ENCODE data around the gene TMEM26.

The TMEM26 gene

GRCh38 chr10:61460835-61461234 lies 7.7 kb upstream of the TMEM26 start:
- DNase-seq (ENCODE audit: low read depth in 2 of 2), result no peak

DNA sequence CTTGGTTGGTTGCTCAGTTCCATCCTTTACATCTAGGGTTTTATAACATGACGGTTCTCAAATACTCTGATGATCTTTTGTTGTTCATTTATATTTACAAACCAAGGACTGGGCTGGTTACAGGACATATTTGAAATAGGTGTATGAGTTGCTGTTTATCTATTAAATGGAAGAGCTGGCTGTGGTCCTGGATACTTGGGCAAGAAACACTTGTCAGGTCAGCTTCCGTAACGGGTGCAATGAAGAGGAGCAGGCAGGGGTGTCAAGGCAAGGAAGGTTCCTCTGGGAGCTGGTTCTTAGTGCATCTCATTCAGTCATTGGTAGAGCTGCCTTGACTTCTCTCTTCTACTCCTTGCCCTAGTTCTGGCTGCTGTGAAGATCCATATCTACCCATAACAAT lies 4.8 kb upstream of the TMEM26 start:
- no peak for DNase-seq (ENCODE audit: low read depth in 2 of 2)

- DNase-seq (ENCODE audit: low read depth in 2 of 2), result no peak
These were observed 3.1 kb upstream of the TMEM26 start for GRCh38 chr10:61456095-61456789.

DNA sequence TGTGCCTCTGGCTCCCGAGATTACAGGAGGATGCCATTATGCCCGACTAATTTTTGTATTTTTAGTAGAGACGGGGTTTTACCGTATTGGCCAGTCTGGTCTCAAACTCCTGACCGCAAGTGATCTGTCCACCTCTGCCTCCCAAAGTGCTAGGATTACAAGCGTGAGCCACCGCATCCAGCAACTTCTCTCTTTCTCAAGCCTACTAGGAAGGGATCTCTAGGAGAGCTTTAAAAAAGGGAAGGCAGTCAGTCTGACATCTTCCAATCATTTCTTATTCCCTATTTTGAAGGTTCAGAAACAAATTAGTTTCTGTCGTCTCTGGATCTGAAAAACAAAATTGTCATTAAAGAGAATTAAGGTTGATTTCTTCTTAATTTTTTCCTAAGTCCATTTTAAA lies 2.5 kb upstream of the TMEM26 start:
- no peak for DNase-seq (ENCODE audit: low read depth in 2 of 2)

GRCh38 chr10:61454541-61454940 lies 1.4 kb upstream of the TMEM26 start:
- DNase-seq (ENCODE audit: low read depth in 2 of 2), result no peak

DNA sequence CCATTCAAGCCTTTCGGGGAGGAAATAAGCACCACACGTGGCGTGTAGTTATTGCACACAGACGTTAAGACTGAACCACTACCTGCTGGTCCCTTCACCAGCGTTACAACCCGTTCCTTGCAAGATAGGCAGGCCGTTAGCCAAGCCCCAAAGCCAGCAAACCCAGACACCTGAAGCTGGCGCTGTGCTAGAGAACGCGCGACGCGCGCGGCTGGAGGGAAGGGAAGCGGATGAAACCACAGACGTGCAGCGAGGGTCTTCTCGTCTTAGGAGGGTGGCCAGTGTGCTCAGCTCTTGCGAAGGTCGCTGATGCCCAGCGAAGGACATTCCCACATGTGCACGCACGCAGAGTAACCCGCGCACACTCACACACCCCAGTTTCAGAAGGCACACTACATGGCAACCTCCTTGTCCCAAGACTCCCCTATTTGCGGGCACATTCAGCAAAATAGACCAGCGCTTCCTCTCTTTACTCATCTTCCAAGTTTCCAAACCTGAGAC lies 980 bp downstream of the TMEM26 start:
- no peak for DNase-seq (ENCODE audit: low read depth in 2 of 2)

GRCh38 chr10:61451357-61451756 lies 1.8 kb downstream of the TMEM26 start:
- no peak for DNase-seq (ENCODE audit: low read depth in 2 of 2)

DNA sequence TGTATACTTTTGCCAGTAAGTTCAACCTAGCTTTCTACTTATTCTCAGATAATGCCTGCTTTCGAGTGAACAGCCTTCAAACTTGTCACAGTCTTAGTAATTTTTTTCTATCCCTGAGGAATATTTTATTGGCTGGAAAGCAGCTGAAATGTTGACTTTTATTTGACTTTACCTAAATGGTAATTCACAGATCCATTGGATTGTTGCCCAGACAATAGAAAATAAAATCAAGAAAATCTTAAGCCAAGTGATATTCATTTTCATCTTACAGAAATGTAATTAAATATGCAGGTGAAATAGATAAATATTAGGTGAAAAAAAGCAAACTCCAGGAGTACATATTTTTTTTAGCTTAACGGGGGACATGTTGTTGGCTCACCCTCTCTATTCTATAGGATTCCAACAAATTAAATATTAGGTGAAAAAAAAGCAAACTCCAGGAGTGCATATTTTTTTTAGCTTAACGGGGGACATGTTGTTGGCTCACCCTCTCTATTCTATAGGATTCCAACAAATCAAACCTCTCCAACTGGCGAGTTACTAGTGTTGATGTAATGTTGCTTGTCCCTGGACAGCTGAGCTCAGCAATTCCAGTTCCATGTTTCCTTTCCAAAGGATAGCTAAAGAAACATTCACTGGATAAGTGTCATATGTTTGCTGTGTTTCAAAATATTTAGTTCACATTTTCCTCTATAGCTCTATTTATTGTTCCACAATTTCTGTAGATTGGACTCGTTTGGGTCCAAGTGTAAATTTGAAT lies 4.2 kb downstream of the TMEM26 start:
- DNase-seq (ENCODE audit: low read depth in 2 of 2), result no peak

DNA sequence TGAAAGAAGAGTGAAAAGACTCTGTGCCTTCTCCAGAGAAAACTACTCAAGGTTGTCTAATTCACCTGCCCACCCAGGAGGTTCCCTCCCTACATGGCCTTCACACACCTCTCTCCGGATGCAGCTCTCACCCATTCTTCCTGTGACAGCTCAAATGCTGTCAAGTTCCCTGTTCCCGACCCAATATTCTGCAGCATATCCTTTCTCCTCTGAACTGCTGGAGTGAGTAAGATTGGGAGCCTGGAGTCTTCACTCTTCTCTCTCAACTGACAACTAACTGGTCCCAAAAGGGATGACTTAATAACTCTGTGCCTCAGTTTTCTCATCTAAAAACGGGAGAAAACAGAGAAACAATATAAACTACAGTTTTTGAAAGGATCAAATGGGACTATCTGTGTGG lies 5.1 kb downstream of the TMEM26 start:
- DNase-seq (ENCODE audit: low read depth in 2 of 2), result no peak

- DNase-seq (ENCODE audit: low read depth in 2 of 2), result no peak
These were observed 14.0 kb downstream of the TMEM26 start for GRCh38 chr10:61439058-61439609.

GRCh38 chr10:61438141-61438988 lies 14.8 kb downstream of the TMEM26 start:
- DNase-seq (ENCODE audit: low read depth in 2 of 2), result no peak

DNA sequence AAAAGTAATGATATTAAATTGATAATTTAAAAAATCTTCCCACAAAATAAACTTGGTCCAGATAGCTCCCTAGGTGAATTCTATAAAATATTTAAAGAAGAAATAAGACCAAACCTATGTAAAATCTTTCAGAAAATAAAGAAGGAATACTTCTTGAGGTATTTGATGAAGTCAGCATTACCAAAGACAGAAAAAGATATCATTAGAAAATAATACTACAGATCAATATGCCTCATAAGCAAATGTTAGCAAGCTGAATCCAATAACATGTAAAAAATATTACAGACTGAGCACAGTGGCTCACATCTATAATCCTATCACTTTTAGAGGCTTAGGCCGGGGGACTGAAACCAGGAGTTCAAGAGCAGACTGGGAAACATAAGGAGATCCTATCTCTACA lies 30.0 kb downstream of the TMEM26 start:
- DNase-seq (ENCODE audit: low read depth in 2 of 2), result no peak

- DNase-seq (ENCODE audit: low read depth in 2 of 2), result no peak
These were observed 35.5 kb downstream of the TMEM26 start for GRCh38 chr10:61417661-61418060.

GRCh38 chr10:61415824-61416223 lies 37.4 kb downstream of the TMEM26 start:
- no peak for DNase-seq (ENCODE audit: low read depth in 2 of 2)

- DNase-seq (ENCODE audit: low read depth in 2 of 2), result no peak
These were observed 41.5 kb downstream of the TMEM26 start for GRCh38 chr10:61411706-61412105.

DNA sequence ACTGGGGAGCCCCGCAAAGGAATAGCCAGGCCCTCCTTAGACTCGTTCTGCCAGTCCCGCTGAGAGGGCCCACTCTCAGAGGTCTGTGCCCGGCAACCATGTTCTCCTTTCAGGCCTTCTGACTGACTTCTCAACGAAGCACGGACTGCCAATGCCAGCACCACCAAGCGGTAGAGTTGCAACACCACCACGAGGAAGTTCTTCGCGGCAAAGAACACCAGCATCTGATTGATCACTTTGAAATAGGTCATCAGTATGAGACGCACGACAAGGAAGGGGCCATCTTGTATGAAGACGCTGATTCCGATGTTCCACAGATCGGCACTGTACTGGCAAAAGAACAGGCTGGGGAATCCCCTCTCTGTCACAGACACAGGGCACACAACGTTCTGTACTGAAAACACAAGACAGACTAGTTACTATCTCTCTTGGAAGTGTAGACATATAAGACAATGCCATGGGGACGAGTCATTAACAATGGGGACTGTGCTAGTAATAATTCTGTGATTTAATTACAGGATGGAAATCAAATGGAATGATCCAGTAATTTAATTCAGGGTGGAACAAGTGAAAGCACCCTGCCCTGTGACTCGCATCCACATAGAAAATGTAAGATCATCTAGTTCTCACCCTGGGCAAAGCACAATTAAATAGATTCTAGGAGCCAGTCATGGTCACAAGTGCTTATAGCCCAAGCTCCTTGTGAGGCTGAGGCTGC lies 42.7 kb downstream of the TMEM26 start:
- no peak for DNase-seq (ENCODE audit: low read depth in 2 of 2)

DNA sequence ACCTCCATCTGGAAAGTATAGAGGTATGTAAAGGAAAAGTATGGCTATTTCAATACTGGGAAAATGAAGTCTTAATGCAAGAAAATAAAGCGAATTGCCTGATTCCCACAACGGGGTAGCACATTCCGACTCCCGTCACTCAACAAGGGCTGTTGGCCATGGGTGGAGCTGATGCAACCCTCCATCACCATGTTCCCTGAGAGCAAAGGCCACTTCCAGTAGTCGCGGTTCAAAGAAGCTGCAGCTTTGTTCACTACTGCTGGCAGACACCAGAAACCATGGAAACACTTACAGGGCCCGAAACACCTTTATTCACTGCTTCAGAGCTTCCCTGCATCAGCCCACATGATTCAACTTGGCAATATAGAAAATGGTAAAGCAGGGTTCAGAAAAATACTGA lies 44.0 kb downstream of the TMEM26 start:
- no peak for DNase-seq (ENCODE audit: low read depth in 2 of 2)

DNA sequence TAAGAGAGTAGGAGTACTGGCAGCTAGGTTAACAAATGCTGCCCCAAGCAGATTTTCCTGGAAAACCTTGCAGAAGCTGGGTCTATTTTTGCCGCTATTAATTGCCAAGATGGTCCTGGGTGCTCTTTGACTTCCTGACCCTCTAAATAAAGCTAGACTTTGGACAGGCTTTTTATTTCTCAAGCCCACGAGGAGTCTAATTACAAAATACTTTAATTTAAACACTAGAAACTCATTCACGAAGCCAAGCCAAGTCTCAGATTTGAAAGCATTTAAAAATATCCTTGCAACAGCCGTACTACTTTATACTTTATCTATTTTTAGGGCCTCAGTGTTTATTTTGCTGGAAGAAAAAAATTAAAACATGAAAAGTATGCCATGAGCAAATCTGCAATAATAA lies 45.1 kb downstream of the TMEM26 start:
- no peak for DNase-seq (ENCODE audit: low read depth in 2 of 2)

GRCh38 chr10:61406736-61407135 lies 46.4 kb downstream of the TMEM26 start:
- no peak for DNase-seq (ENCODE audit: low read depth in 2 of 2)

GRCh38 chr10:61406242-61406641 lies 46.9 kb downstream of the TMEM26 start:
- DNase-seq (ENCODE audit: low read depth in 2 of 2), result no peak

- DNase-seq (ENCODE audit: low read depth in 2 of 2), result no peak
These were observed 48.4 kb downstream of the TMEM26 start for GRCh38 chr10:61404751-61405150.

Data from stimulated activated CD4-positive, alpha-beta T cell treated with anti-CD3 and anti-CD28 coated beads, Interleukin-12 subunit alpha, Interleukin-12 subunit beta, amount 100 ng/mL, for 24 hours (primary cell).